ENCODE results near the gene ELFN2. TPM values are rescaled to one million over a fixed set of nuclear protein-coding genes. Genes with fewer than 3 reads are reported as not detected.

Gene ELFN2
- total RNA-seq, 1 donor from 2014 or later = 0.09 TPM

DNA sequence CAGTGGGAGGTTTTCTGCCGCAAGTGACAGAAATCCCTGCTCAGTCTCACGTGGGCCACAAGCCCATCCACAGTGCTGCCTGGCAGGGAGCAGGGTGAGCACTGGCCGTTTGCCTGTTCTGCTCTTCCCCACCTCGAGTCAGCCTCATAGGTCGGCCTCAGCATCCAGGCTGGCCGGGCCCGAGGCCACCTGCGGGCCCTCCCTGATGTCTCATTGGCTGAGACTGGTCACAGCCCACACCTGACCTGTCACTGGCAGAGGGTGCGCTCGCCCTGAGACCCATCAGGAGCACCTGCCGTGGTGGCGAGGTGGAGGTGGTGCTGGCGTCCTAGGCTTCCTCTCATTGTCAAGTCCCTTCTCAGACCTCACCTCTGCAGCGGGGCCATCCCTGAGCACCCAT lies 72.1 kb downstream of the ELFN2 start:
- no peak for DNase-seq
- Mint-ChIP-seq H3K27me3 (no peaks in the 10 kb centered on the region), H3K4me3 (no peak overlapping the region), H3K36me3 (ENCODE audit: low read depth) (no peaks in the 10 kb centered on the region), H3K9me3 (no peaks in the 10 kb centered on the region), H3K27ac (no peak overlapping the region), H3K4me1 (no peaks in the 10 kb centered on the region)
- intact Hi-C loops (cut with micrococcal nuclease) = no loop called here

DNA sequence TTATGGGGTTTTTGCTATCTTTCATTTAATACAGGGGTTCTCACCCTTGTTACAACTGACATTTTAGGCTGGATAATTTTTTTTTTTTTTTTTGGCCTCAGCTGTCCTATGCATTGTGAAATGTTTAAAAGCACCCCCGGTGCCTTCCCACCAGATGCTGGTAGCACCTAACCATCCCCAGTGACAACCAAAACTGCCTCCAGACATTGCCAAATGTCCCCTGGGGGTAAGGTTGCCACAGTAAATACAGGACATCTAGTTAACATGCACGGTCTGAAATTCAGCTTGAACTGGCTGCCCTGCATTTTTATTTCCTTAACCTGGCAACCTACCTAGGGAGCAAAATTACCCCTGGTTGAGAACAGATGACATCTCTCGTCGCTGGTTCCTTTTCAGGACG lies 72.6 kb downstream of the ELFN2 start:
- no peak overlapping the region for H3K4me3 Mint-ChIP-seq

DNA sequence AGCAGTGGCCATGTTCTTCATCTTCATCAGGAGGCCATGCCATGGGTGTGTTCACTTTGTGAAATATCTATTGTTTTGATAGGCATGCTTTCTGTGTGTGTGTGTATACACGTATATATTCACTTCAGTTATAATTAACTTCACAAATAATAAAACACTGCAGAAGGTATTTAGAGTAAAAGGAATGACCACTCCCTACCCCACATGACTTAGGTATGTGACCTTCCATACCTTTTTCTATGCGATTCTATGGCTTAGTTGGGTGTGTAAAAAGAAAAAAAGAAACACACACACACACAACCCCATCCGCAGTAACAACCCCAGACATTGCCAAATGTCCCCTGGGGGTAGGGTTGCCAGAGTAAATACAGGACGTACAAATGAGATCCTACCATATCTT lies 73.0 kb downstream of the ELFN2 start:
- H3K4me3 Mint-ChIP-seq = no peak overlapping the region
- H3K27ac Mint-ChIP-seq = no peak overlapping the region
- intact Hi-C loops (cut with micrococcal nuclease) = no loop called here
- no peaks in the 10 kb centered on the region for H3K9me3 Mint-ChIP-seq
- DNase-seq = no peak
- no peaks in the 10 kb centered on the region for H3K4me1 Mint-ChIP-seq
- no peaks in the 10 kb centered on the region for H3K36me3 Mint-ChIP-seq (ENCODE audit: low read depth)
- no peaks in the 10 kb centered on the region for H3K27me3 Mint-ChIP-seq

More for the DNA sequence above, 72.6 kb downstream of the ELFN2 start:
- H3K9me3 Mint-ChIP-seq = no peaks in the 10 kb centered on the region
- no peak for DNase-seq
- no peaks in the 10 kb centered on the region for H3K27me3 Mint-ChIP-seq
- H3K4me1 Mint-ChIP-seq = no peaks in the 10 kb centered on the region
- no peaks in the 10 kb centered on the region for H3K36me3 Mint-ChIP-seq (ENCODE audit: low read depth)
- intact Hi-C loops (cut with micrococcal nuclease) = no loop called here
- no peak overlapping the region for H3K27ac Mint-ChIP-seq

DNA sequence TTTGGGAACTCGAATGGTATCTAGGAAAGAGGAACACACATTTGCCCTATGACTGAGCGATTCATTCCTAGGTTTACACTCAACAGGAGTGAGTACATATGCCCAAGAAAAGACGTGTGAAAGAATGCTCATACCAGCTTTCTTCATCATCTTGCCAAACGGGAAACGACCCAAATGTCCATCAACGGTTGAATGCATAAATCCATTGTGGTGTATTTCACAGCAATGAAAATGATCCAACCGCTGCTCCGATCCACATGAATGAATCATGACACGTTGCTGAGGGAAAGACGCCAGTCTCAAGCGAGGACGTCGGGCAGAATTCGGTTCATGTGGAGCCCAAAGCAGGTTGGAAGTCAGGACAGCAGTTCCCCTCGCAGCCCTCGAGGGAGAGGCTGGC lies 73.4 kb downstream of the ELFN2 start:
- no peak for DNase-seq
- Mint-ChIP-seq H3K36me3 (ENCODE audit: low read depth) (no peaks in the 10 kb centered on the region), H3K9me3 (no peaks in the 10 kb centered on the region), H3K27ac (no peak overlapping the region), H3K27me3 (no peaks in the 10 kb centered on the region), H3K4me3 (no peak overlapping the region), H3K4me1 (no peaks in the 10 kb centered on the region)
- intact Hi-C loops (cut with micrococcal nuclease) = no loop called here

DNA sequence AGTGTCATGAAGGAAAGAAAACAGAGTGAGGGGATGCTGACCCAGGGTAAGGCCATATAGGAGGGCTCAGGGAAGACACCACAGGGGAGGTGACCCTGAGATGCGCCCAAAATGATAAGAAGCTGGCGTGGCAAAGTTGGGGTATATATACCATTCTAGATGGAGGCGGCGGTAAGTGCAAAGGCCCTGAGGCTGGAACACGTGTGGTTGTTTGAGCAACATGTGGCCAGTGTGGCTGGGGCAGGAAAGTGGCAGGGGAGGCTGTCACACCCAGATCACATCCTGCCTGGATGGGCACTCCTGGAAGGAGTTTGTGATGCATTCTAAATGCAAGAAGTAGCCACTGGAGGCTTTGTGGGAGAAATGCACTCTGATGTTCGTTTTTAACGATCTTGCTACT lies 74.8 kb downstream of the ELFN2 start:
- no peaks in the 10 kb centered on the region for H3K4me1 Mint-ChIP-seq

DNA sequence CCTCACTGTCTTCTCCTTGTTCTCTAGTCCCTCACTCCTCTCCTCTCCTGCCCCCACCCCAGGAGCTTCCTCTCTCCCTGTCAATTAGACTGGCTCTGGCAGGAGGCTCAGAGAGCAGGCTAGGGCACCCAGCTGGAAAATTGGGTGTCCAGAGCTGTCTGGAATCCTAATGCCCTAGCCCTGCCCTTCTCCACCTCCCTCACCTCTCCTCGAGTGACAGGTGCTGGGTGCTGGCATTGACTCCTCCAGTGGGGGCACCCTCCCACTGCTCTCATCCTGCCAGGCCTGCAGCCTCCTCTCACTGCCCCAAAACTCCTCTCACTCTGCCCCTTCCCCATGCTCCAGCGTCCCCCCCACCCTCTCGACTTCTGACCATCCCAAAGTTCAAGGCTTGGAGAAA lies 76.0 kb downstream of the ELFN2 start:
- no peaks in the 10 kb centered on the region for H3K9me3 Mint-ChIP-seq
- no peaks in the 10 kb centered on the region for H3K27me3 Mint-ChIP-seq
- H3K4me1 Mint-ChIP-seq = no peaks in the 10 kb centered on the region
- no peak for DNase-seq
- no peak overlapping the region for H3K4me3 Mint-ChIP-seq
- no peaks in the 10 kb centered on the region for H3K36me3 Mint-ChIP-seq (ENCODE audit: low read depth)
- no peak overlapping the region for H3K27ac Mint-ChIP-seq
- intact Hi-C loops (cut with micrococcal nuclease) = no loop called here

More for the DNA sequence above, 74.8 kb downstream of the ELFN2 start:
- no peaks in the 10 kb centered on the region for H3K36me3 Mint-ChIP-seq (ENCODE audit: low read depth)
- H3K4me3 Mint-ChIP-seq = no peak overlapping the region
- no peak for DNase-seq
- intact Hi-C loops (cut with micrococcal nuclease) = no loop called here
- no peaks in the 10 kb centered on the region for H3K9me3 Mint-ChIP-seq
- no peaks in the 10 kb centered on the region for H3K27me3 Mint-ChIP-seq
- no peak overlapping the region for H3K27ac Mint-ChIP-seq

DNA sequence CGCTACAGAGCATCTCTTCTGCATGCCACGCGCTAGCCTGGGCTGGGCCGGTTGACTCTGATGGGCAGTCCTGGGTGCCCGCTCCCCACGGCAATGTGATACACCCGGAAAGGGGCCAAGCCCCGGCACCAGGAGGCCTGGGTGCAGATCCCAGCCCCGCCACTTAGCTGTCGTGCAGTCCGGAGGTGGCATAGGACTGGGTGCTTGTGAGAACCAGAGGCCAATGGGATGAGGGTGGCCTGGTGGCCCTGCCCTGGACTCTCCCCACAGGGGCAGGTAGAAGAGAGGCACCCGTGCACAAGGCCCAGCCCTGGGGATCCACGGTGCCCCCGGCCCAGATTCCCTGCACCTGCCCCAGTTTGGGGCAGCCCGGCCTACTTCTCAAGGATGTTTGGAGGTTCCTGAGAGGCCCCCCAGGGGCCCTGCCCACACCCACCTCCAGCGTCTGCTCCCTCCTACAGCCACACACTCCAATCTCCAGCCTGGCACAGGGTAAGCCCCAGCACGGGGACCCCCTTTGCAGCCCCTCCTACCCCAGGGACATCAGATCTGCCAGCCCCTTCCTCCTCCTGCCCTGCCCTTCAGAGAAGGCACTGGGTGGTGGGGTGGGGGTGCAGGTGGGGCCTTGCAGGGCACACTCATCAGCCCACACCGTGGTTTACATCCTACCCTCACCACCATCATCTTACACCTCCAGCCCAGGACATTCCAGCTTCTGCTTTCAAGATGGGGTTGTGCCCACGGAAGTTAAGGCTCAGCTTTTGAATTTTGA lies 78.0 kb downstream of the ELFN2 start:
- H3K4me3 Mint-ChIP-seq = no peak overlapping the region
- no peaks in the 10 kb centered on the region for H3K4me1 Mint-ChIP-seq
- no peak overlapping the region for H3K27ac Mint-ChIP-seq
- no peaks in the 10 kb centered on the region for H3K9me3 Mint-ChIP-seq
- intact Hi-C loops (cut with micrococcal nuclease) = no loop called here
- peaks cover 2% of the 10 kb centered on the region for H3K27me3 Mint-ChIP-seq
- no peak for DNase-seq
- no peaks in the 10 kb centered on the region for H3K36me3 Mint-ChIP-seq (ENCODE audit: low read depth)

DNA sequence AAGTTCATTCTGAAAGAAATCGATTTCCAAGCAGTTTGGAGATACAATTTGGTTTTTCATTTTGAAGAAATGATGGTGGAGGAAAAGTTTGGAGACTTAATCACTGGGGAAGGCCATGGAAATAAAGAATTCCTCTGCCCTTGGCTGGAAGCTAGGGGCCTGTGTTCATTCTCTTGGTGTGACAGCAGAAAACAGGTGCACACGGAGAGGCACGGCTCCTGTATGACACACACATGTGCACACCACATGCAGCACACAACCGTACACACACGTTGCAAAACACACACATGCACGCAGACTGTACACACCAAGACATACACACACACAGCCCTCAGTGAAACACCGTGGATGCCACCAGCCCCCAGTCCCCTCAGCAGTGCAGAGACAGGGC lies 80.8 kb downstream of the ELFN2 start:
- H3K27me3 Mint-ChIP-seq = peaks cover 2% of the 10 kb centered on the region

DNA sequence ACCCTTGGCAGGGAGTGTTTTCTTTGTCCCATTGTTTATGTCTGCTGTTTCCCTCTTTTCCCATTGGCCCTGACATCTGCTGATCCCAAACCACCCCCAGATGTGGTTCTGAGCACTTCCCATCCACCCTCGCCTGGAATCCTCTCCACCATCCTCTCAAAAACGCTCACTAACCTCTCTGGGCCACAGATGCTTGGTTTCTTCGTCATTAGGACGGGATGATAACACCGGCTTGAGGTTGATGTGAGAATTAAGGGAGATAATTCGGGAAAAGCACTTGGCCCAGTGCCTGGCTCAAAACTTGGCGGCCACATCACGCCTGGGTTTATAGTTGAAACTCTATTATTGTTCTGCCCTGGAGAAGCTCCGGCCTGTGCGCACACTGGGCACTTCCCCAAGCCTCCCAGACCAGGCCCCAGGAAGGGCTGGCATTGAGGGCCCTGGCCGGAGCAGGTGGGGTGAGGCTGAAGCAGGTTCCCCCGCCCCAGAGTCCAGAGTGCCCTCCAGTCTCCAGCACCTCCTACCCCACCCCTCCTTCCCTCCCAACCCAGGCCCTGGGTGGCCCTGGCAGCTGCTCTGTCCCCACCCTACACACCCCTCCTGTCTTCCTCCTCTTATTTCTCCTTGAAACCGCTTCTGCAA lies 81.3 kb downstream of the ELFN2 start:
- no peak overlapping the region for H3K4me3 Mint-ChIP-seq
- no peaks in the 10 kb centered on the region for H3K4me1 Mint-ChIP-seq
- DNase-seq = no peak
- peaks cover 2% of the 10 kb centered on the region for H3K27me3 Mint-ChIP-seq
- H3K27ac Mint-ChIP-seq = no peak overlapping the region
- no peaks in the 10 kb centered on the region for H3K36me3 Mint-ChIP-seq (ENCODE audit: low read depth)
- intact Hi-C loops (cut with micrococcal nuclease) = no loop called here
- H3K9me3 Mint-ChIP-seq = no peaks in the 10 kb centered on the region

More for the DNA sequence above, 80.8 kb downstream of the ELFN2 start:
- intact Hi-C loops (cut with micrococcal nuclease) = no loop called here
- H3K27ac Mint-ChIP-seq = no peak overlapping the region
- no peak for DNase-seq
- H3K4me1 Mint-ChIP-seq = no peaks in the 10 kb centered on the region
- no peaks in the 10 kb centered on the region for H3K36me3 Mint-ChIP-seq (ENCODE audit: low read depth)
- no peaks in the 10 kb centered on the region for H3K9me3 Mint-ChIP-seq
- H3K4me3 Mint-ChIP-seq = no peak overlapping the region

DNA sequence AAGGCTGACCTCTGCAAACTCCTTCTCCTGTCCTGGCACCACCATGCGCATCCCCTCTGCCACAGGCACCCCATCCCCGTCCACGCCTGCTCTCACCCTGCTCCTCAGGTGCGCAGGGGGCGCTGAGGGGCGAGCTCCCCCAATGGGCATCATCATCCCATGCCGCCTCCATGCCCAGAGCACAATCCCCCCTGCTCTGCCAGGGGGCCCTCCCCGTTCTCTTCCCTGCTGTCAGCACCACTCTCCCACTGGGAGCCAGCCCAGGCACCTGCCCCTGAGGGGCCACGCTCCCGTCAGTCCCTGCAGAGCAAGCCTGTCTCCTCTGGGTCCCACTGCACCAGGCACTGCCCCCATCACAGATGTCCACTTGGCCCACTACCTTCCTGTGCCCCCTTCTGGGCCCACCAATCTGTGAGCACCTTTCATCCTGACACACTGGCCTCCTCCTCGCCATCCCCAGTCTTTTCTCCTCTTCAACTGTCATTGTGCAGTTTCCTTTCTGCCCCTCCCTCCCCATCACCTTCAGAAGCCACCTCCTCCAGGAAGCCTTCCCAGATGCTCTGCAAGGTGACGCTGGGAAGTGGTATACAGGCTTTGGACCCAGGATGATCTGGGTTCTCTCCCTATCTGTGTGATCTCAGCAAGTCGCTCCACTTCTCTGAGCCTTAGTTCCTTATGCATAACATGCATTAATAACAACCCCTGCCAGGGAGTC lies 82.4 kb downstream of the ELFN2 start:
- no peak overlapping the region for H3K4me3 Mint-ChIP-seq
- H3K36me3 Mint-ChIP-seq (ENCODE audit: low read depth) = no peaks in the 10 kb centered on the region
- H3K27me3 Mint-ChIP-seq = peaks cover 4% of the 10 kb centered on the region
- H3K27ac Mint-ChIP-seq = peak overlapping the region; percentile 20
- H3K9me3 Mint-ChIP-seq = no peaks in the 10 kb centered on the region
- no peaks in the 10 kb centered on the region for H3K4me1 Mint-ChIP-seq
- DNase-seq = no peak
- intact Hi-C loops (cut with micrococcal nuclease) = no loop called here

DNA sequence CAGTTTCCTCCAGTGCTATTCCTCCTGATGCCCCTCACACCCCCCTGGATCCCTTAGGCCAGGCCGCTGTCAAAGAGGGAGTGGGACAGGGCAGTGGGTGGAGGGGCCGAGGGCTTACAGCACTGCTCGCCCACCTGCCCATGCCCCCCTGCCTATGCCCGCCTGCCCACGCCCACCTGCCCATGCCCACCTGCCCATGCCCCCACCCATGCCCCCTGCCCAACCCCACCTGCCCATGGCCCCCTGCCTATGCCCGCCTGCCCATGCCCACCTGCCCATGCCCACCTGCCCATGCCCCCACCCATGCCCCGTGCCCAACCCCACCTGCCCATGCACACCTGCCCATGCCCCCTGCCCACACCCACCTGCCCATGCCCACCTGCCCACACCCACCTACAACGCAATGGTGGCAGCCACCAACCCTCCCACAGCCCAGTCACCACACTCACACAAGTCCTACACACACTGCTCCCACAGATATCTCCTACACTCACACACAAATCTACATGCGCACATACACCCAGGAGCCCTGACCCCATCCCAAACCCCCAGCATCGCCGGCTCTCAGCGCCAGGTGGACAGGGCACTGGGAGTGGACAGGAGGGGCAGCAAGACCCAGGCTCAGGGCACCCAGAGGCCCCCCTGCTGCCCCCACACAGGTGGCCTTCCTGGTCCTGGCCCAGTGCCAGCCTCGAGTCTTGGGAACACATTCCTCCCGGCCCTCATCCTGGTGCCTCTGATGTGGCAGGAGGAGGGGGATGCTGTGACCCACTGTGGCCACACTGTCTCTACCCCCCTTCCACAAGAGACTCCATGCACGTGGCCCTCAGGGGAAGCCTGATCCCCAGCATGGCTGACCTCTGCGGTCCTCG lies 83.2 kb downstream of the ELFN2 start:
- Mint-ChIP-seq H3K9me3 (no peaks in the 10 kb centered on the region), H3K36me3 (ENCODE audit: low read depth) (no peaks in the 10 kb centered on the region), H3K27ac (no peak overlapping the region), H3K4me1 (no peaks in the 10 kb centered on the region), H3K27me3 (peaks cover 4% of the 10 kb centered on the region), H3K4me3 (no peak overlapping the region)
- intact Hi-C loops (cut with micrococcal nuclease) = no loop called here
- no peak for DNase-seq

DNA sequence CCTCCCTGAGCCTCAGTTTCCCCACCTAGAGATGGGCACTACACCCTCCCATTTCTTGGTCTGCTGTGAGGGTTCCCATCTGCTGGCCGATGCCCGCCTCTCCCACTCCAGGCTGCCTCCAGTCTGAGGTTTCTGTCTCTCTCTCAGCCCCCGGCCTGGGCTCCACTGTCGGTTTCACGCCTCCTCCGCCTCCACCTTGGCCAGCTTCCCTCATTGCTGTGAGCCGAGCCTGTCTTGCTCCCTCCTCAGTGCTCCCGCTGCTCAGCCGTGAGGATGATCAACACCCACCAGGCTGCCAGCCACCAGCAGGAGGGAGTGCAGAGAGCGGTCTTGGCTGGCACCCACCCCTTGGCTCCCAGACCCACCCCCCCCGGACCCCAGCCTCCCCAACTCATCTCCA lies 83.9 kb downstream of the ELFN2 start:
- Mint-ChIP-seq H3K9me3 (no peaks in the 10 kb centered on the region), H3K4me1 (no peaks in the 10 kb centered on the region), H3K36me3 (ENCODE audit: low read depth) (no peaks in the 10 kb centered on the region), H3K27ac (no peak overlapping the region), H3K4me3 (no peak overlapping the region), H3K27me3 (peaks cover 4% of the 10 kb centered on the region)
- intact Hi-C loops (cut with micrococcal nuclease) = no loop called here
- no peak for DNase-seq

DNA sequence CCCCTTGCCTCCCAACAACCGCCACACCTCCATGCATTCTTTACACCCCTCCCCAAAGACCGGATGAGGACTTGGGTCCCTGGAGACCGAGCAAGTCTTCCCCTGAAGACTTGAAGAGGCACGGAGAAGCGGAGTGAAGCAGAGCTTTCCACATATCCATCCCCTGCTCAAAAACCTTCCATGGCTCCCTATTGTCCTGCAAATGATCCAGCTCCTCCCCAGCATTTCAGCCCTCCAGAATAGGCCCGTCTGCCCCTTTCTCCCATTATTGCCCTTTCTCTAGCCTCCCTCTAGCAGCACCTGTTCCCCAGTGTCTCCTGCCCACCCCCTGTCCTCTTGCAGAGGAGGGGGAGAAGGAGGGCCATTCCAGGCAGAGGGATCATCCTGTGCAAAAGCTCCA lies 85.2 kb downstream of the ELFN2 start:
- intact Hi-C loops (cut with micrococcal nuclease) = no loop called here
- Mint-ChIP-seq H3K27me3 (peaks cover 10% of the 10 kb centered on the region), H3K4me3 (no peak overlapping the region), H3K9me3 (no peaks in the 10 kb centered on the region), H3K36me3 (ENCODE audit: low read depth) (no peaks in the 10 kb centered on the region), H3K4me1 (no peaks in the 10 kb centered on the region), H3K27ac (no peak overlapping the region)
- DNase-seq = no peak

Measured in activated CD4-positive, alpha-beta T cell treated with anti-CD3 and anti-CD28 coated beads, Interleukin-2, amount 10 ng/mL, durations not matched to agents 24 days and 14 days (primary cell).